IMR-90 (cell line): ENCODE measurements around the gene SPEM1. TPM values are rescaled to one million over a fixed set of nuclear protein-coding genes. Genes with fewer than 3 reads are reported as not detected.

Source experiments
- ATAC-seq: fragments of 200-7000 bp; cut with Tn5 transposase; 2 replicates; pipeline ENCODE4 v1.9.1; 2020; ENCODE audit warnings: low read depth, mild to moderate bottlenecking, moderate library complexity
- BruUV-seq: library from RNA; stranded (reverse); fragments of 400-500 nt; replicated peaks from 2 replicates; lab custom pipeline; 2021; lab: Mats Ljungman, UMichigan
- CTCF ChIA-PET: fragments of 300-600 bp; formaldehyde crosslinking; extraction: SDS; loops from one replicate; lab custom pipeline; 2021; ENCODE audit warnings: antibody characterized with exemption; lab: Yijun Ruan, JAX
- POLR2A ChIA-PET: fragments of 300-600 bp; sonication (Branson Sonifier 250); formaldehyde crosslinking; loops from one replicate; lab custom pipeline; 2022; ENCODE audit warnings: antibody characterized with exemption; ENCODE audit not compliant: unreplicated experiment; lab: Charles Lee
- DNase-seq: peaks from one replicate; pipeline ENCODE4 v3.0.0; 2013
- H2AFZ ChIP-seq: replicated peaks from 2 replicates; pipeline ENCODE3; 2013; ENCODE audit warnings: low read length, mild to moderate bottlenecking; ENCODE audit not compliant: poor library complexity
- H2AK5ac ChIP-seq: 2 replicates; pipeline ENCODE4 v1.6.1; 2013; ENCODE audit warnings: low read depth, low read length, inconsistent platforms
- H2AK9ac ChIP-seq: replicated peaks from 2 replicates; pipeline ENCODE3; 2013; ENCODE audit warnings: mild to moderate bottlenecking, low read depth, low read length, moderate library complexity; ENCODE audit not compliant: poor library complexity
- H2BK120ac ChIP-seq: 2 replicates; pipeline ENCODE4 v1.6.1; 2013; ENCODE audit warnings: low read depth, low read length, inconsistent platforms
- H2BK15ac ChIP-seq: 3 replicates; pipeline ENCODE4 v1.6.1; 2013; ENCODE audit warnings: low read depth, low read length, inconsistent platforms
- H2BK20ac ChIP-seq: 2 replicates; pipeline ENCODE4 v1.6.1; 2013; ENCODE audit warnings: low read depth, mild to moderate bottlenecking, inconsistent platforms, low read length, moderate library complexity
- H2BK5ac ChIP-seq: 2 replicates; pipeline ENCODE4 v1.6.1; 2013; ENCODE audit warnings: mild to moderate bottlenecking, low read depth, low read length, inconsistent platforms; ENCODE audit not compliant: poor library complexity, severe bottlenecking
- H3K14ac ChIP-seq: replicated peaks from 2 replicates; pipeline ENCODE4 v1.6.1; 2013; ENCODE audit warnings: low read depth, low read length, inconsistent platforms
- H3K18ac ChIP-seq: 2 replicates; pipeline ENCODE4 v1.6.1; 2013; ENCODE audit warnings: low read depth, low read length, control low read depth
- H3K23ac ChIP-seq: 2 replicates; pipeline ENCODE4 v1.6.1; 2013; ENCODE audit warnings: low read depth, low read length, inconsistent platforms
- H3K27ac ChIP-seq: 2 replicates; pipeline ENCODE4 v1.5.1; 2013; ENCODE audit warnings: mild to moderate bottlenecking, control low read depth, low read length; ENCODE audit not compliant: insufficient read depth
- H3K27me3 ChIP-seq: 2 replicates; pipeline ENCODE4 v1.6.1; 2013; ENCODE audit warnings: low read length; ENCODE audit not compliant: control insufficient read depth, insufficient read depth
- H3K36me3 ChIP-seq: 2 replicates; pipeline ENCODE4 v1.6.1; 2013; ENCODE audit warnings: low read length, mixed read lengths; ENCODE audit not compliant: control insufficient read depth, insufficient read depth
- H3K4ac ChIP-seq: 2 replicates; pipeline ENCODE4 v1.6.1; 2013; ENCODE audit warnings: low read depth, low read length, inconsistent platforms
- H3K4me1 ChIP-seq: 2 replicates; pipeline ENCODE4 v1.6.1; 2013; ENCODE audit warnings: low read length, mixed read lengths; ENCODE audit not compliant: control insufficient read depth, insufficient read depth
- H3K4me2 ChIP-seq: 2 replicates; pipeline ENCODE4 v1.6.1; 2013; ENCODE audit warnings: low read depth, mild to moderate bottlenecking, control low read depth, low read length, moderate library complexity
- H3K4me3 ChIP-seq: 2 replicates; pipeline ENCODE4 v1.5.1; 2013; ENCODE audit warnings: low read depth, mild to moderate bottlenecking, control low read depth, low read length, moderate library complexity; ENCODE audit not compliant: insufficient read depth
- H3K56ac ChIP-seq: 2 replicates; pipeline ENCODE4 v1.6.1; 2013; ENCODE audit warnings: low read length, inconsistent platforms; ENCODE audit not compliant: insufficient read depth; ENCODE audit errors: extremely low read depth
- H3K79me1 ChIP-seq, 2 experiments: 2 replicates each; pipeline ENCODE4 v1.6.1; 2013; ENCODE audit warnings: low read length in 2 of 2, inconsistent platforms in 1 of 2, low read depth in 1 of 2
- H3K9ac ChIP-seq: 2 replicates; pipeline ENCODE4 v1.6.1; 2013; ENCODE audit warnings: low read depth, low read length, control low read depth
- H3K9me1 ChIP-seq: 2 replicates; pipeline ENCODE4 v1.6.1; 2013; ENCODE audit warnings: low read length, inconsistent platforms; ENCODE audit not compliant: insufficient read depth
- H3K9me3 ChIP-seq: 2 replicates; pipeline ENCODE4 v1.6.1; 2013; ENCODE audit warnings: low read length; ENCODE audit not compliant: control insufficient read depth, insufficient read depth
- H4K20me1 ChIP-seq: 2 replicates; pipeline ENCODE4 v1.6.1; 2013; ENCODE audit warnings: low read length, inconsistent platforms; ENCODE audit not compliant: insufficient read depth
- H4K5ac ChIP-seq: 2 replicates; pipeline ENCODE4 v1.6.1; 2013; ENCODE audit warnings: mild to moderate bottlenecking, low read depth, low read length, control low read depth
- H4K8ac ChIP-seq, 2 experiments: 2 replicates each; pipeline ENCODE4 v1.6.1; 2013; ENCODE audit warnings: low read depth in 2 of 2, low read length in 2 of 2, control low read depth in 1 of 2, inconsistent platforms in 1 of 2
- H4K91ac ChIP-seq: 2 replicates; pipeline ENCODE4 v1.6.1; 2013; ENCODE audit warnings: low read depth, low read length, inconsistent platforms; ENCODE audit not compliant: insufficient read depth
- CEBPB ChIP-seq: IDR thresholded peaks from 2 replicates; pipeline ENCODE4 v1.6.1; 2012; ENCODE audit warnings: low read depth, low read length, improper control_type of control experiment
- FOS ChIP-seq: fragments of 150-350 bp; IDR thresholded peaks from 2 replicates; pipeline ENCODE4 v1.6.1; 2016; ENCODE audit warnings: low read depth, low read length
- MAFK ChIP-seq: IDR thresholded peaks from 2 replicates; pipeline ENCODE4 v1.6.1; 2012; ENCODE audit warnings: low read depth, low read length, improper control_type of control experiment
- MAZ ChIP-seq: IDR thresholded peaks from 2 replicates; pipeline ENCODE4 v1.6.1; 2012; ENCODE audit warnings: low read depth, mild to moderate bottlenecking, low read length, improper control_type of control experiment, moderate library complexity, borderline replicate concordance
- NFE2L2 ChIP-seq: fragments of 150-350 bp; IDR thresholded peaks from 2 replicates; pipeline ENCODE4 v1.6.1; 2016; ENCODE audit warnings: low read depth, mild to moderate bottlenecking, low read length
- POLR2A ChIP-seq: IDR thresholded peaks from 2 replicates; pipeline ENCODE4 v1.6.1; 2012; ENCODE audit warnings: mild to moderate bottlenecking, low read depth, low read length
- RFX5 ChIP-seq: IDR thresholded peaks from 2 replicates; pipeline ENCODE4 v1.8.0; 2012; ENCODE audit warnings: low read depth, mild to moderate bottlenecking, low read length, moderate library complexity
- SMC3 ChIP-seq: fragments of 150-350 bp; IDR thresholded peaks from 2 replicates; pipeline ENCODE4 v1.6.1; 2016; ENCODE audit warnings: low read depth, mild to moderate bottlenecking, antibody characterized with exemption, low read length, moderate library complexity
- WGBS, 2 experiments: methylation state at CpG; one replicate each; pipeline versions ENCODE4 v1.1.5 to v1.1.7; 2013; ENCODE audit warnings: missing lambda C conversion rate in 2 of 2; ENCODE audit not compliant: insufficient read length in 1 of 2; ENCODE audit errors: extremely low coverage in 2 of 2; 5-methylcytosine and 5-hydroxymethylcytosine counted together
- dilution Hi-C: fragments of 300-500 bp; cut with HindIII; formaldehyde crosslinking; loops from one replicate; pipeline ENCODE4 v1.14.3; 2018; ENCODE audit warnings: low sequenced_read_pairs; ENCODE audit not compliant: unreplicated experiment
- in situ Hi-C: fragments of 300-500 bp; cut with MboI; formaldehyde crosslinking; loops from 3 replicates; pipeline ENCODE4 v1.14.3; 2019; ENCODE audit warnings: low sequenced_read_pairs, inconsistent platforms, mixed read lengths
- intact Hi-C: fragments of 100-400 bp; cut with micrococcal nuclease; formaldehyde crosslinking; loops from 2 replicates; pipeline ENCODE4 v1.10.0; 2022
- polyA plus RNA-seq, 3 experiments: library from polyadenylated mRNA; depleted of rRNA; stranded (reverse); fragments of >200 nt; gene quantifications; 2 replicates each; pipeline ENCODE4 v1.2.3, GENCODE V29; 2012; ENCODE audit warnings: low replicate concordance in 1 of 3
- total RNA-seq: library from RNA; depleted of rRNA; stranded (reverse); fragments of >200 nt; gene quantifications from 2 replicates; pipeline ENCODE4 v1.2.3, GENCODE V29; 2012
- TF ChIP-seq, protein P1 (sequence below): fragments of 150-350 bp; IDR thresholded peaks from 2 replicates; pipeline ENCODE4 v1.6.1; 2017; ENCODE audit warnings: mild to moderate bottlenecking, antibody characterized with exemption, low read length, low read depth
- TF ChIP-seq, protein P2 (sequence below): conservative IDR thresholded peaks from 2 replicates; pipeline ENCODE4 v1.5.1; 2012; ENCODE audit warnings: mild to moderate bottlenecking, low read depth, low read length, improper control_type of control experiment

Gene SPEM1
- total and polyA plus RNA-seq, 2 of the 4 experiments (the other 2 are of a cell fraction), result not detected

DNA sequence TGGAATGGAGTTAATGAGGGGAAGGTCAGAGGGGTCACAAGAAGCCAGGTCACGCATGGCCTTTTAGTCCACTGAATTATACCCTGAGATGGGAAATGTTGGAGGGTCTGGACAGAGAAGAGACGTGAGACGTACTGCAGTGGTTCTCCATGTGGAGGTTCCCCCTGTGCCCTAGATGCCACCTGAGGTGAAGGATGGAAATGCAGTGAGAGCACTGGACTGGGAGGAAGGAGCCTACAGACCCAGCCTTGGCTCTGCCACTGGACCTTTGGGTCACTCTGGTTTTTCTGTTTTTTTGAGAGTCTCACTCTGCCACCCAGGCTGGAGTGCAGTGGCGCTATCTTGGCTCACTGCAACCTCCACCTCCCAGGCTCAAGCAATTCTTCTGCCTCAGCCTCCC, 24.0 kb upstream of the SPEM1 start (continued):
- TF ChIP-seq FOS, result no peak
- no peak for TF ChIP-seq CEBPB
- no peak for TF ChIP-seq MAZ
- no peak for TF ChIP-seq SMC3

DNA sequence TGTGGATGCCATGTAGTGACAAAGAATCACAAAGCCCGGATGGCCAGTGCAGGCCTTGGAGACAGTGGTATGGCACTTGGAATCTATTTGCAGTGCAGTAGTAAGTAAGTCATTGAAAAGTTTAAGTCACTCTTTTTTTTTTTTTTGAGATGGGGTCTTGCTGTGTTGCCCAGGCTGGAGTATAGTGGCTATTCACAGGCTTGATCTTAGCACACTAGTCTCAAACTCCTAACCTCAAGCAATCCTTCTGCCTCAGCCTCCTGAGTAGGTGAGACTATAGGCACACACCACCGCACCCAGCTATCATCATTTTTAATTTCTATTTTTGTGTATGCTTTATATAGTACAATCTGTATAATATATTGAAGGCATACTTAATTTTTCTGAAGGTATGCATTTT, 21.5 kb upstream of the SPEM1 start:
- peaks cover 8% of the 10 kb centered on the region for H3K4me1 ChIP-seq
- H3K79me1 ChIP-seq, result peaks cover 15 to 32% of the 10 kb centered on the region in 2 experiments
- H3K27me3 ChIP-seq, result no peaks in the 10 kb centered on the region
- no peak overlapping the region for H2BK15ac ChIP-seq
- CTCF ChIA-PET, result interaction anchor here (0.6 kb wide), 1 partner anchor 43 kb away, joined by 5 read pairs; no protein-coding TSS in a partner anchor
- no peak overlapping the region for H2BK20ac ChIP-seq
- in situ Hi-C loops (no loop called here), intact Hi-C loops (no loop called here), dilution Hi-C loops (no loop called here)
- no CpG with 5 or more reads among the region's 2 CpGs for WGBS, 2 experiments
- no peaks in the 10 kb centered on the region for H3K9me3 ChIP-seq
- no peak overlapping the region for H3K14ac ChIP-seq
- DNase-seq (no peak), ATAC-seq (no peak)
- H2BK120ac ChIP-seq, result no peak overlapping the region
- H3K4me2 ChIP-seq, result no peak overlapping the region
- H4K20me1 ChIP-seq, result no peaks in the 10 kb centered on the region
- no peaks in the 10 kb centered on the region for H3K36me3 ChIP-seq
- H3K9ac ChIP-seq, result no peak overlapping the region
- no peak overlapping the region for H4K5ac ChIP-seq
- H3K4ac ChIP-seq, result no peak overlapping the region
- H2BK5ac ChIP-seq, result no peak overlapping the region
- no peak overlapping the region for H2AFZ ChIP-seq
- no peak overlapping the region for H2AK5ac ChIP-seq
- H3K23ac ChIP-seq, result no peak overlapping the region
- H4K91ac ChIP-seq, result no peak overlapping the region
- H3K9me1 ChIP-seq, result peaks cover 4% of the 10 kb centered on the region; the same call in 1 of the 2 replicates
- no TSS peak for BruUV-seq
- POLR2A ChIA-PET, result no interaction called here
- no peak overlapping the region for H3K27ac ChIP-seq
- TF ChIP-seq, protein P1, sequence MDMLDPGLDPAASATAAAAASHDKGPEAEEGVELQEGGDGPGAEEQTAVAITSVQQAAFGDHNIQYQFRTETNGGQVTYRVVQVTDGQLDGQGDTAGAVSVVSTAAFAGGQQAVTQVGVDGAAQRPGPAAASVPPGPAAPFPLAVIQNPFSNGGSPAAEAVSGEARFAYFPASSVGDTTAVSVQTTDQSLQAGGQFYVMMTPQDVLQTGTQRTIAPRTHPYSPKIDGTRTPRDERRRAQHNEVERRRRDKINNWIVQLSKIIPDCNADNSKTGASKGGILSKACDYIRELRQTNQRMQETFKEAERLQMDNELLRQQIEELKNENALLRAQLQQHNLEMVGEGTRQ, result no peak
- TF ChIP-seq MAFK (no peak), MAZ (no peak), RFX5 (no peak), POLR2A (no peak), NFE2L2 (no peak)
- TF ChIP-seq, protein P2, sequence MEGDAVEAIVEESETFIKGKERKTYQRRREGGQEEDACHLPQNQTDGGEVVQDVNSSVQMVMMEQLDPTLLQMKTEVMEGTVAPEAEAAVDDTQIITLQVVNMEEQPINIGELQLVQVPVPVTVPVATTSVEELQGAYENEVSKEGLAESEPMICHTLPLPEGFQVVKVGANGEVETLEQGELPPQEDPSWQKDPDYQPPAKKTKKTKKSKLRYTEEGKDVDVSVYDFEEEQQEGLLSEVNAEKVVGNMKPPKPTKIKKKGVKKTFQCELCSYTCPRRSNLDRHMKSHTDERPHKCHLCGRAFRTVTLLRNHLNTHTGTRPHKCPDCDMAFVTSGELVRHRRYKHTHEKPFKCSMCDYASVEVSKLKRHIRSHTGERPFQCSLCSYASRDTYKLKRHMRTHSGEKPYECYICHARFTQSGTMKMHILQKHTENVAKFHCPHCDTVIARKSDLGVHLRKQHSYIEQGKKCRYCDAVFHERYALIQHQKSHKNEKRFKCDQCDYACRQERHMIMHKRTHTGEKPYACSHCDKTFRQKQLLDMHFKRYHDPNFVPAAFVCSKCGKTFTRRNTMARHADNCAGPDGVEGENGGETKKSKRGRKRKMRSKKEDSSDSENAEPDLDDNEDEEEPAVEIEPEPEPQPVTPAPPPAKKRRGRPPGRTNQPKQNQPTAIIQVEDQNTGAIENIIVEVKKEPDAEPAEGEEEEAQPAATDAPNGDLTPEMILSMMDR, result no peak
- no peak overlapping the region for H2AK9ac ChIP-seq
- no peak overlapping the region for H3K4me3 ChIP-seq
- no peak overlapping the region for H3K18ac ChIP-seq
- H4K8ac ChIP-seq, result no peak overlapping the region
- no peak overlapping the region for H3K56ac ChIP-seq
